DMS153 (cell line): ENCODE data around the gene OR6V1.
"Not testable (repeated sequence)": the region's sequence is repeated elsewhere in the genome, so short reads cannot be mapped to it uniquely, and the experiment has no call there.

Experiments
- DNase-seq: peaks from one replicate; lab custom pipeline; 2025; lab: John Stamatoyannopoulos, UW

The OR6V1 gene

GRCh38 chr7:143042790-143043271 is 9.3 kb upstream of the OR6V1 start:
- DNase-seq, result no peak

DNA sequence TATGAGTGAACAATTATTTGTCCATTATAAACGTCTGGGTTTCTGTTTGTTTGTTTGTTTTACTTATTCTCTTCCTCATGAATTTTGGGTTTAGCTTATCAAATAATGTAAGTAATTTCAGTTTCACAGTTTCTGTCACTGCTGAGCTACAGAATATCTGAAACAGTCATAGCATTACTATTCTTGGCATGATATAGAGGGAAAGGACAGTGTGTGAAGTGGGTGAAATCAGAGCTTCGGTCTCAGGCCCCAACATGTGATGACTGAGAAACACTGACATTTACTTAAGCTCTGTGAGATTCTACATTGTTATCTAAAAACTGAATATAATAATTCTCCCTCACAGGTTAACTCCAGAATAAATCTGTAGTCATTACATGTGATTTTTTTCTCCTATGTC is 8.8 kb upstream of the OR6V1 start:
- no peak for DNase-seq

DNA sequence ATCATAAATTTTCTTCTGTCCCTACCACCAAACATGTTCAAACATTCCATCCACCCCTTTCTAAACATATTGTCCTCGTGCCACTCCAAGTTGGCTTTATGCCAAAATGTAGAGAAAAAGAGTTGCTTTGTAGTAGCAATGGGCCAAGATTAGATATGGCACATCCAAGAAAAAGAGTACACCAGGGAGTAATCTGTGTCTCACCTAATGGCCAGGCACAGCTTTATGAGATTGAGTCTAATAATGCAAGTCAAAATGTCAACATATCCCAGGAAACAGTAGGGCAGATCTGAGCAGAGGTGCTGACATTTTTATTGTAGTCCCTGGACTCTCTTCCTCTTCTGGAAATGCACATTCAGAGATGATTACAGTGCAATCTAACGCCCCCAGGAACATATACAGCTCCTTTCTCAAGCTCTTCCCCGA is 5.7 kb upstream of the OR6V1 start:
- DNase-seq, result no peak

DNA sequence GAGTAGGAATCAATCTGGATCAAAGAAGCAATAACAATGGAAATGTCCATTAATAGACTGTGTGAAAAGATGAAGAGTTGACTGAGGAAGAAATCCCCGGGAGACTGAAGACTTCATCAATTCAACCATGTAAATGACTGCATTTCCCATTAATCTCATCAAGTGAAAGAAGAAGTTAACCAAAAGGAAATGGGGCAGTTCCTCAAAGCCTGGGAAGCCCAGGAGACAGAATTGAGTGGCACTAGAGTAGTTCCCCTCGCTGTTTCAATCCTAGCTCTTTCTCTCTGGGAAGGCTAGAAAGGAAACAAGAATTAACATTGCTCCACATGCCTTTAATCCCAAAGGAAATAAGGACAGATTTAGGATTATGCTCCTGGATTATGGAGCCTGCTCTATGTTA is 4.8 kb upstream of the OR6V1 start:
- DNase-seq, result no peak

DNA sequence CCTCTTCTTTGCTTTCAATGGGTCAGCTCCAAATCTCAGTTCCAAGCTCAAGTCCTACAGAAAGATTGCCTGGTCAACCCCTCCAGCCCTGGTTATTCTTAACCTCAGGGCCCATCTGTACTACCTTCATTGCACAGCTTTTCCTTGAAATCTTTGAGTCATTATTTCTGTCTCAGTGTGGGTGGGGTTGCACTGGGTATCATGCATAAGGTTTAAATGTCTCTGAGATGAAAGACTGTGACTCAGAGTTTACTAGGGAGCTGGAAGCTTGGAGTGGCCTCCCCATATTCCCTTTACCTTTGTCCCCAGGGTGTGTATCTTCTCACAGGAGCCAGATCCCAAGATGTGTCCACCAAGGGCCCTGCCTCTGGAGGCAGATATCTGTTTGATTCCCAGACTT is 3.3 kb upstream of the OR6V1 start:
- DNase-seq, result no peak

DNA sequence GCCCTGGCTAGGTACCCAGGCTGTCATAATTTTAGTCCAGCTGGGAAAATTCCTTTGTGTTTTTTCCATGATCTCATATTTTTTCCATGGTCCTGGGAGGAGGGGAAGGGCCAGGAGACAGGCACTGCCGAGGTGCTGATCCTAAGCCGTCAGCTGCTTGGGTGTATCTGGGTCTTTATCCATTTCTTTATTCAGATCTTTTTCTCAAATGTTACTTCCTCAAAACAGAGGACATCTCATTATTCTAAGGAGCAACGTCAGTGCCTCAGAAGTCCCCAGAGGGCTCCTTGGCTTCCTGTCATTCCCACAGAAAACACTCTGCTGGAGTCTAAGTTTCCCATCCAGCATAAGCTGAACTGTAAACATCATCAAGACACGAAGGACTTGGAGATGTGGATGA is 2.8 kb upstream of the OR6V1 start:
- DNase-seq, result no peak

DNA sequence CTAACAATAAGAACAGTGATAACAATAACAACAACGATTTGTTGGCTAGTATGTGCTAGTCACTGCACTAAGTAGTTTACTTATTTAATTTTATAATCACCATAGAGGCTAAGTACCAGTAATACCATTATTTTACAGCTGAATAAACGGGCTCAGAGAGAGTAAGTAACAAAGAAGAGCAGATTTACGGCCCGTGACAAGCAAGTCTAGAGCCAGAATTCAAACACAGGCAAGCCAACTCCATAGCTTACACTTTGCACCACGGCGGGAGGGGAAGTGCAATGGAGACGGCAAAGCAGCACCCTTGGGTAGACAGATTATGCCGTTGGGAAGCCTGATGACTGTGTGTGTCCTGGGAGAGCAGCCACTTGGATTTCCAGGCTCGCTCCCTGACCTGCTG is 1.2 kb upstream of the OR6V1 start:
- DNase-seq, result no peak

DNA sequence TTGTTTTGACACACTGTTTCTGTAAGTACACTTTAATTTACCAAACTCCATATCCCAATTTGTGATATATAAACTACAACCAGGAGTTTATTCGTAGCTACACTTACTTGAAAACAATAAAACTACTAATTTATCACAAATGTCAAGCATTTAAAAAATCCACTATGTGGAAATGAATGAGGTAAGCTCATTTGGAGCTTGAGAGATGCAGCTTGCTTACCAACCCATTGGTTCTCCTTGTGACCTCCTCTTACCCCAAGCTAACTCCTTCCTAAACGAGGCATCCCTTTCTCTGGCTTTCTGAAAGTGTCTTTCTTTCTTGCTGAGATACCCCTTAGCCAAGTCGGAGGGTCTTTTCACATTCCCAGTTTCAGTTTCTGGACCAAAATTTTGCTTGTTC is 2.5 kb downstream of the OR6V1 start:
- no peak for DNase-seq

GRCh38 chr7:143055754-143056153 is 3.6 kb downstream of the OR6V1 start:
- no peak for DNase-seq

DNA sequence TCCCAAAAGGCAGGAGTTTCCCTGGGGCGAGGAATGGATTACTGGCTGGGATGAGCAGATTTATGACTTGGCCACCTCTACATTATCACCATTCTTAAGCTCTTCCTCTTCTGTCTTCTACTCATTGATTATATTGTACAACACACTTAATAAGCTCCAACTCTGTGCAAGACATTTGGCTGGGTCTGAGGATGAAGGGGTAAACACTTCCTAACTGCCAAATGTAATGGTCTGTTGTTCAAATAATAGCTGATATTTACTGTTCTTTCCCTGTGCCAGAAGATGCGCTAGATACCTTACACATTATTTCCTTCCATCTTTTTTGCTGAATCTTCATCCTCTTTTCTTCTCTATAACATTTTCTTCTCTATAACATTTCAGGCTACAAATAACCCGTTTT is 11.6 kb downstream of the OR6V1 start:
- DNase-seq, result no peak

- DNase-seq, result no peak
Observed at GRCh38 chr7:143068446-143068845, 16.3 kb downstream of the OR6V1 start.

DNA sequence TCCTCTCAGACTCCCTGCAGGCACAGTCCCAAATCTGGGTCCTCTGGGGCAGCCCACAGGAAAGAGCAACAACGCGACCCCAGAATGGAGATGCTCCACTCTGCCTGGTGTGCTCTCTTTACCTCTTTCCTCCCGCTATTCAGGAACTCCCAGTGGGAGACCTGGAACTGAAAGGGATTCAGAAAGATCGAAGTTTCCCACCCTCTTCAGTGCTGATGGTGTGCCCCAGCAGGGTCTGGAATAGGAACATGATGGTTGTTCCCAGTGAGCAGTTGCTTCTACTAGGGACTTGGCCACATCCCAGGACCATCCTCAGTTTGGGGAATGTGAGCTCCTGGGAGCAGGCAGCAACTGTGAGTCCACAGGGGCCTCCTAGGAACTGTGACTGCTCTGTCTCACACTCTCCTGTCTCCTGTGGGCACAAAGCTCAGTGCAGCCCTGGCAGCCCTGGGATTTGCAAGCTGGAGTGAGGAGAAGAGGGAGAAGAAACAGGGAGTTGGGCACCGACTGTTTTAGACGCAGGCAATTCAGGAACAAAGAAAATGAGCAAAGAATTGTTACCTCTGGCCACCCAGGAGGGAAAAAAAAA is 17.9 kb downstream of the OR6V1 start:
- no peak for DNase-seq

GRCh38 chr7:143073556-143073955 is 21.4 kb downstream of the OR6V1 start:
- no peak for DNase-seq

- DNase-seq, result no peak
Observed at GRCh38 chr7:143074141-143074540, 22.0 kb downstream of the OR6V1 start.

DNA sequence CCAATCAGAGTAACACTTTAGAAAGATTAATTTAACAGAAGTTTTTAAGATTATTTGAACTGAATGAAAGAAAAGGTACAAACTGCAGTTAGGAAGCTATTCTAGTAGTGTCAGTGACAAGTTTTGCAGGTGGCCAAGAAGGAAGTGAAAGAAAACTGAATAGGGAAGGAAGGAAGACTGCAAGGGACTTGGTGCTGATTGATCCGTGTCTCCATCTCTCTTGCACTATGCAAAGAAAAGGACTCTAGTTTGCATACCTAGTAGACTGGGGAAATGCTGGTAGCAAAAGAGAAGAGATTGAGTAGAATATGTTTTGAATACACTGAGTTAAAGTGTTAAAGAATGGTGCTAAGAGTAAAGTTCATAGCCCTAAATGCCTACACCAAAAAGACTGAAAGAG is 33.0 kb downstream of the OR6V1 start:
- no peak for DNase-seq

- not testable (repeated sequence) for DNase-seq
Observed at GRCh38 chr7:143085610-143086009, 33.5 kb downstream of the OR6V1 start.

GRCh38 chr7:143088549-143089231 is 36.5 kb downstream of the OR6V1 start:
- not testable (repeated sequence) for DNase-seq

GRCh38 chr7:143096146-143096545 is 44.0 kb downstream of the OR6V1 start:
- DNase-seq, result no peak

DNA sequence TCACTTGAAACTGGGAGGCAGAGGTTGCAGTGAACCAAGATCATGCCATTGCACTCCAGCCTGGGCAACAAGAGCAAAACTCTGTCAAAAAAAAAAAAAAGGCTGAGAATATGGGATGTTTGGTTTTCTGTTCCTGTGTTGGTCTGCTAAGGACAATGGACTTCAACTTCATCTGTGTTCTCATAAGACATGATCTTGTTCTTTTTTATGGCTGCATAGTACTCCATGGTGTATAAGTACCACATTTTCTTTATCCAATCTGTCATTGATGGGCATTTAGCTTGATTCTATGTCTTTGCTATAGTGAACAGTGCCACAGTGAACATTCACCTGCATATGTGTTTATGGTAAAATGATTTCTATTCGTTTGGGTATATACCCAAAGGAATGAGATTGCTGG is 47.4 kb downstream of the OR6V1 start:
- DNase-seq, result not testable (repeated sequence)
